IPS-11a (cell line): Measurements from ENCODE around the gene DKC1.

Experiments
- H3K4me3 ChIP-seq: one replicate; pipeline ENCODE4 v1.5.1; 2013; ENCODE audit warnings: low read depth, low read length, control low read depth

Gene DKC1

DNA sequence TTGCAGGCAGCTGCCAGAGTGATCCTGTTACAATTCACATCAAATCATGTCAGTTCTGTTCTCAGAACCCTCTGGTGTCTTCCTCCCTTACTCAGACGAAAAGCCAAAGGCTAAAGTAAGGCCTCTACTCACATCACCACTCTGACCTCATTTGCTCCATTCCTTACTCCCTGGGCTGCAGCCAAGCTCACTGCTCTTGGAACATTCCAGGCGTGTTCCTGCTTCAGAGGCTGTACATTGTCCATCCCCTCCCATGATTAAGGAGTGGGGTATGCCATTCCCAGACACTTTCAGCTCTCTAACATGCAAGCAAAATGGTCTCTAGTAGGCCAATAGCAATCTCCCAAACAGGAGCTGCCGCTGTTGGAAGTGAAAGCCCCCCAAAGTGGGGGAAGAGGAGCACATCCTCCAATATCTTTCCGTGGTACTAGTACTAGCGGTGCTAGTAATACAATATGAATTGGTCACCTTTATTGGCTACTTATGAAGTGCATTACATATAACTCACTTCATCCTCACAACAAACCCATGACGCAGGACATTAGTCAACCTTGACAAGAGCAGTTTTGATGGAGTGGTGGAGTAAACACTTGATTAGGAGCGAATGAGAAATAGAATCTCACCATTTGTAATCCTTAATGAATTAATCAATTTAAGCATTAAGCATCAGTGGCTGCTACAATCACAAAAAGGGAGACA, 26.8 kb upstream of the DKC1 start:
- H3K4me3 ChIP-seq, result no peak overlapping the region

DNA sequence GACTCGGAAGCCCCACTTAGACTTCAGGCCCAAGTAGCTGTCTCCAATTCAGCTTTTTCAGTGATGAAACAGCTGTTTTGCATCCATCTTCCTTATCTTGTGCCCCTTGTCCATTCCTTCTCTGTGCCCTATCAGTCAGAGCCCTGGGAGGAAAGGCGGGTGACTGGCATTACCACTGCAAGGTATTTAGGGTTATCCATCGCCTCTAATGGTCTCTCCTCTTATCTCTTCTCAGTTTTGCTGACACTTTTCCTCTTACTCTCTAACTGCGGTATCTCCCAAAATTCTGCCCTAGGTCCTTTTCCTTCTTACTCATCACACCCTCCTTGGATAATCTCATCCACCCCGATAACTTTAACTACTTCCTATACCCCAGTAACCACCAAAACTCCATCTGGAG, 25.5 kb upstream of the DKC1 start:
- no peak overlapping the region for H3K4me3 ChIP-seq

DNA sequence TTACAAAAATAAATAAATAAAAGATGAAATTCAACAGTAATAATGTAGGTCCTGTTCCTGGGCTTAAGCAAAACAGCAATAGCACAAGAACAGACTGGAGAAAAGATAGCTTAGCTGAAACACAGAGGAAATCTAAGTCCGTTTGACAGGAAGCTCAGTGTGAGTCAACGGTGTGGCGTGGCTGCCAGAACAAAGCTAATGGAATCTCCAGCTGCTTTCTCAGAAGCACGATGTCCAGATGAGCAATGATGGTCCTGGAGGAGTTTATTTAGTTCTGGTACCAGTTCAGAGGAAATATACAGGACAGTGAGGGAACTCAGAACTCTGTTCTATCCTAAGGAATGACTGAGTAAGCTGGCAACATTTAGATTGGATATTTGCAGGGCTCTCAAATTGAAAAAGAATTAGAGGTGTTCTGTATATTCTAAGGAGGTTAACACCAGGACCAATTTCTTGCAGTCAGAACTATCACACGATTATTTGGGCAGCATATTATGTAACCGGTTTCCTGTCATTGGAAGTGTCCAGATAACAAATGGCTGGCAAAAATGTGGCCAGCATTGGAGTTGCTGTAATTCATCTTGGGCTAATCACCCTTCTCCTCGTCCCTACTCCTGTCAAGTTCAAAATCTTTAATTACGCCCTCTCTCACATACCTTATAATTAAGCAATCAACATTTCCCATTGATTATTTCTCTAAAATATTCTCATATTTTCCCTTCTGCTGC, 24.5 kb upstream of the DKC1 start:
- H3K4me3 ChIP-seq, result no peak overlapping the region

- no peak overlapping the region for H3K4me3 ChIP-seq
Observed at GRCh38 chrX:154739952-154740465, 22.7 kb upstream of the DKC1 start.

DNA sequence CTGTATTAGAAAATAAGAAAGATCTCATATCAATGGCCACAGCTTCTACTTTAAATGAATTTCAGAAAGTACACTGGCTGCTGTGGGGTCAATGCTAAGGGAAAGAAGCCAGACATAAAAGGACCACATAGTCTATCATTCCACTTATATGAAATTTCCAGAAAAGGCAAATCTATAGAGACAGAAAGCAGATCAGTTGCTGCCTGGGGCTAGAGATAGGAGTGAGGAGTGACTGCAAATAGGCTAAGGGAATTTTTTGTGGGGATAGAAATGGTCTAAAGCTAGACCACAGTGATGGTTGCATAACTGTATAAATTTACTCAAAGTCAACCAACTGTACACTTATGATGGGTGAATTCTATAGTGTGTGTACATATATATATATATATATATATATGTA, 20.1 kb upstream of the DKC1 start:
- H3K4me3 ChIP-seq, result no peak overlapping the region

DNA sequence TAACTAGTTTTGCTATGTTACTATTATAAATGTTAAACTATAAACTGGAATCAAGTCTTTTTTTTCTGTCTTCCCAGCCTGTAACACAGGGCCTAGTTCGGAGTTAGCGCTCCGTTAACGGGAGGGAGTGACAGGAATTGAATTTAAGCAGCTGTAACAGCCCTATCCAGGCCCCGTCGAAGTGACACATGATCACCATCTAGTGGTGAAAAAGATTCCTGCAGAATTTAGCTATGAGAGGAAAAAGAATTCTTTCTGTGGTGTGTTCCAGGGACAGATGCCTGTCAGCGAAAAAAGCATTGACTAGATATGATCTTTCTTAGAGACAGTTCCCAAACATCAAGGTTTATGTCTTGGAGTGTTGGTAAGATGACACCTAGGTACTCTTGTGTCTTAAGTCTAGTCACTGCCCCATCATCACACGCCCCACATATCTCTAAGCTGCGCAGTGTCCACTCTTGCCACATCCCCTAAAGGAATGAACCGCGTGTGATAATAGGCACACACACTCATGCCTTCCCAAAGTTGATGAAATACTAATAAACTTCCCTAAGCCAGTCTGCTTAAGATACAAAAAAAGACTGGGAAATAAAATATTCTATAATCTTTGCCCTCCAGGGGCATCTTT, 13.8 kb upstream of the DKC1 start:
- no peak overlapping the region for H3K4me3 ChIP-seq

DNA sequence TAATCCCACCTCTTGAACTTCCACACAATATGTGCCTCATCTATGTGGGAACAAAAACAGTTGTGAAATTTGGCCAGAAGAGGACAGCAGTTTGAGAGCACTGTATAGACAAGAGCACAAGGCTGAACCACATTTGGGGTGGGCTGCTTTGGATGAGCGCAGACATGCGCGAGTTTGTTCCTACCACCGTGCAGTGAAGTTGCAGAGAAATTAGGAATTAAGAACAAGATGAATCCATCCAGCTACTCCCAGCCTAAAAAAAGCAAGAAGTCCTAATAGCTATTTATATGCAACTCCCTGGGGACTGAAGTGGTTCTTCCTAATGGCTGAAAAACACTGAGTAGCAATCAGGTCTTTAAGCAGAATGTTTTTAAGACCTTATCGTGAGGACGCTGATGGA, 12.8 kb upstream of the DKC1 start:
- H3K4me3 ChIP-seq, result no peak overlapping the region

DNA sequence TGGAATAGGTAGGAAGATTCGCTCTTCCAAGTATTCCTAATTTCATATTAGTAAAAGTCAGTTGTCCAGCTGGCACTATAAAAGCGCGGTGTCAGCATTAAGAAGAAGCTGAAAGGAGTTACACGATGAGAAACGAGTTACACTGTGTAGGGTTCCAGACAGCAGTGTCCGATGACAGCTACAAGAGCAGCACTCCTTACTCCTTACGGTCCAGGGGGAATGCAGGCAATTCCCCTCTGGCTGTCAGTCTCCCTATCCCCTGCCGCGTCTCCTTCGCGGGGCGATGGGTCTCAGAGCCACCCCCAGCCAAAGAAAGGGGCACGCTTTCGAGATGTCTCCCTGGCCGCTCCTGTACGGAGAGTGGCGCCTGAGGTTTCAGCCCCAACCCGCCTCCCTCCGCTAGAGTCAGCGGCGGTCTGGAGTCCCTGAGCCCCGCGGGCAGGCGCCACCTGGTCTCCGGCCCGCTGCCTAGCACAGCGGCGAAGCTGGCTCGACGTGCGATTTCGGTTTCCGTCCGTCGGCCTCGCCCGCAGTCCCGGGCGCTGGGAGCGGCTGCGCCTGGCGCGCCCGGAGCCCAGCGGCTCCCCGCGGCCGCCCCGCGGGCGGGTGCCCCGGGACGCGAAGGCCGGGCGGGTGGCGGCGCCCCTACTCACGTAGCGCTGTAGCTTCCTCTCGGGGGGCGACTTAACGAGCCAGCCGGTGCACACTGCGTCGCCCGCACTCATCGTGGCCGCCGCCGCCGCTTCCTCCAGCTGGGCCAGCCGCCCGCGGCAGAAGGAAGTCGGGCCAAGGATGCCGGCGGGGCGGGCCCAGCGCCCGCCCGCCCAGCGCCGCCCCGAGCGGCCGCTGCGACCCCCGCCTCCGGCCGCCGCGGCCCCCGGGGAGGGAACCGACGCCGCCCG, 12.1 kb upstream of the DKC1 start, which contains the start of gene GAB3:
TSS of gene GAB3 (minus strand) at position 777 of the 902 bp plus-strand sequence. CDS start at position 725, 52 bp downstream.
- H3K4me3 ChIP-seq, result peak within 1 kb of the TSS; percentile 27

GRCh38 chrX:154751203-154751668, 11.4 kb upstream of the DKC1 start:
- no peak overlapping the region for H3K4me3 ChIP-seq

GRCh38 chrX:154751669-154752271, 10.9 kb upstream of the DKC1 start:
- no peak overlapping the region for H3K4me3 ChIP-seq

GRCh38 chrX:154758696-154759095, 4.0 kb upstream of the DKC1 start:
- no peak overlapping the region for H3K4me3 ChIP-seq

GRCh38 chrX:154761977-154762536, 607 bp upstream of the DKC1 start:
- no peak overlapping the region for H3K4me3 ChIP-seq

DNA sequence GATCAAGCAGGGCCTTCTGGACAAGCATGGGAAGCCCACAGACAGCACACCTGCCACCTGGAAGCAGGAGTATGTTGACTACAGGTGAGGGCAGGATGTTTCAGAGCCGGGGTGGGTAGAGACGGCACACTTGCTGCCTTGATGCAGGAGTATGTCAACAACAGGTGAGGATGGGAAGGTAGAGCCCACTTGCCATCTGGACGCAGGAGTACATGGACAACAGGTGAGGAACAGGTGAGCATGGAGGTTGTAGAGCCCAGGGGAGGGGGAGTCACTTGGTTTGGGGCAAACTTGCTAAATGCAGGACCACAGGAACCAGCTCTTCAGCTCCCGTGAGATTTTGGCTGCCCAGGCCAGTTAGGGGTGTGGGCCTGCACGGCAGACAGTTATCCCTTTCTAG, 12.0 kb downstream of the DKC1 start:
- H3K4me3 ChIP-seq, result no peak overlapping the region

GRCh38 chrX:154775419-154776349, 13.0 kb downstream of the DKC1 start:
- H3K4me3 ChIP-seq, result no peak overlapping the region

GRCh38 chrX:154776753-154777152, 14.1 kb downstream of the DKC1 start:
- no peak overlapping the region for H3K4me3 ChIP-seq

- H3K4me3 ChIP-seq, result no peak overlapping the region
Observed at GRCh38 chrX:154779261-154779660, 16.6 kb downstream of the DKC1 start.

- H3K4me3 ChIP-seq, result no peak overlapping the region
Observed at GRCh38 chrX:154780968-154781367, 18.3 kb downstream of the DKC1 start.

DNA sequence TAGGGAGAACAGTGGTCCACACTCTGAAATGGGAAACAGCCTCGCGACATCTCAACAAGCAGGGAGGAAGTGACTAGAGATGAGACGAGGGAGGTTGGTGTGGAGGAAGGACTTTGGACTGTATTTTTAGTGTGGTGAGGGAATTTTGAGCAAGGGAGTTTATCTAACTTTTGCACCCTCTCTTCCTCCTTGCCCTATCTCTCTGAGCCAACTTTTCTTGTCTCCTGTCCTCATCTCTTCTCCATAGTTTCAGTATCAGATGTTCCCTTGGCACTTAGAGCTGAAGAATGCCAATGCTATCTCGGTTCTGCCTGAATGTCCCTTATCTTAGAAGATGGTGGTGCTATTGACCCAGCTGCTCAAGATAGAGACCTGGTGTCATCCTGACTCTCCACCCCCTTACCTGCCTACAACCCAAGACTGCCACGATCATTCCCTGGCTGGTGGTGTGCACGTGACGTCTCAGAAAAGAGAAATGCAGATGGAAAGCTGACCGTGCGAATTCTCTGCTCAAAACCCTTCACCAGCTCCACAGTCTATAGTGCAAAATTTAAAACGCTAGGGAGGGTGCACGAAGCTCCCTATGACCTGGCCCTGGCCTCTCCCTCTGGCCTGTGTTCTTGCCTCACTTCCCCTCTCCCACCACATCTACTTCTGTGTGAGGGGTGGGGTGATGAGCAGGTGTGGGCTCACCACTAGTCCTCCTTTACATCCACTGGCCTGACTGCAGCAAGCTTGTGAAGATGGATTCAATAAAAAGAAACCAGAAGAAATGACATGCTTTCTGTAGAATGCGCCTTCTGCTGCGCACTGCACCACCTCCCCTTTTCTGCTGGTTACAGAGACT, 21.7 kb downstream of the DKC1 start:
- H3K4me3 ChIP-seq, result no peak overlapping the region
